AG04450 (cell line): ENCODE data around the gene TVP23A. TPM values are rescaled to one million over a fixed set of nuclear protein-coding genes. Genes with fewer than 3 reads are reported as not detected.
A peak's percentile ranks its signal among the peaks of the same experiment; 100 is the strongest.

Experiments
- CTCF ChIA-PET: fragments of 300-600, 350-600 bp; formaldehyde crosslinking; extraction: SDS; loops from one replicate; lab custom pipeline; 2022; ENCODE audit warnings: antibody characterized with exemption, inconsistent platforms; lab: Charles Lee
- POLR2A ChIA-PET: fragments of 350-600 bp; formaldehyde crosslinking; extraction: SDS; loops from one replicate; lab custom pipeline; 2021; ENCODE audit warnings: antibody characterized with exemption, inconsistent platforms; lab: Yijun Ruan, JAX
- DNase-seq: peaks from one replicate; pipeline ENCODE4 v3.0.0-alpha.2; 2011; ENCODE audit warnings: low read depth, low spot score
- H3K27ac ChIP-seq: one replicate; pipeline ENCODE4 v1.5.1; 2012; ENCODE audit warnings: low read depth, low read length, control low read depth
- H3K27me3 ChIP-seq: one replicate; pipeline ENCODE4 v1.6.0; 2012; ENCODE audit warnings: low read length; ENCODE audit not compliant: control insufficient read depth, insufficient read depth
- H3K4me3 ChIP-seq: 2 replicates; pipeline ENCODE4 v1.5.1; 2011; ENCODE audit warnings: mild to moderate bottlenecking, low read depth, low read length, control low read depth
- H3K9me3 ChIP-seq: 2 replicates; pipeline ENCODE4 v1.5.1; 2012; ENCODE audit warnings: low read length; ENCODE audit not compliant: control insufficient read depth, insufficient read depth
- polyA plus RNA-seq: library from polyadenylated mRNA; depleted of rRNA; stranded (reverse); fragments of >200 nt; gene quantifications from 2 replicates; pipeline ENCODE4 v1.2.3, GENCODE V29; 2011
- TF ChIP-seq, protein P1 (sequence below): IDR thresholded peaks from 2 replicates; pipeline ENCODE4 v1.5.1; 2011; ENCODE audit warnings: low read depth, low read length, control low read depth, inconsistent platforms

The TVP23A gene
- polyA plus RNA-seq, 1 experiment: not detected

DNA sequence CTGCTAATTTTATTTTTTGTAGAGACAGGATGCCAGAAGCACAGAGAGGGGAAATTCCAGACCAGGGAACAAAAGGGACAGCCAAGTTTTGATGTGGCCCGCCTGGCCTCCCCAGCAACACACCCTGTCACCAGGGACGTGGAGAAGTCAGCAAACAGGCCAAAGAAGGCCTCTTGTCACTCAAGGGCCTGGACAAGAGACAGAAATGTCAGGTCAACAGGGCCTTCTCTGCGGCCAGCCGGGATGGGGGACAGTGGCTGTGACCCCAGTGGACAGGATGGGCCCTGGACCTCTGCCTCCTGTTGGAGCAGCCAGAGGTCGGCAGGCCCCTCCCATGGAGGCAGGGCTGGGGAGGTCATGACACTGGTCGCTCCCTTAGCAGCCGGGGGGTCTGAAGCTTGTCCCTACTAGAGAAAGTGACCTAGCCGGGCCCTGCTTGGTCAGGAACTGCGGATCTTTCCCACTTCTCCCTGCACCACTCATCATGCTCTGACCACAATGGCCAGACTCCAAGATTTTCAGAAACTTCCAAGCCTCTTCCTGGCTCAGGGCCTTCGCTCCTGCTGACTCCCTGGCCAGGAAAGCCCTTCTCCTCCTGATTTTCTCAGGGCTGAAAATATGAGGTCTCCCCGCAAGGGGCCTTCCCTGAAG lies 9.2 kb upstream of the TVP23A start:
- H3K9me3 ChIP-seq: no peaks in the 10 kb centered on the region
- ChIA-PET POLR2A (no interaction called here), CTCF (interaction anchor here (2.0 kb wide), 1 partner anchor 91 kb away, joined by 7 read pairs; no protein-coding TSS in a partner anchor)
- TF ChIP-seq, protein P1, sequence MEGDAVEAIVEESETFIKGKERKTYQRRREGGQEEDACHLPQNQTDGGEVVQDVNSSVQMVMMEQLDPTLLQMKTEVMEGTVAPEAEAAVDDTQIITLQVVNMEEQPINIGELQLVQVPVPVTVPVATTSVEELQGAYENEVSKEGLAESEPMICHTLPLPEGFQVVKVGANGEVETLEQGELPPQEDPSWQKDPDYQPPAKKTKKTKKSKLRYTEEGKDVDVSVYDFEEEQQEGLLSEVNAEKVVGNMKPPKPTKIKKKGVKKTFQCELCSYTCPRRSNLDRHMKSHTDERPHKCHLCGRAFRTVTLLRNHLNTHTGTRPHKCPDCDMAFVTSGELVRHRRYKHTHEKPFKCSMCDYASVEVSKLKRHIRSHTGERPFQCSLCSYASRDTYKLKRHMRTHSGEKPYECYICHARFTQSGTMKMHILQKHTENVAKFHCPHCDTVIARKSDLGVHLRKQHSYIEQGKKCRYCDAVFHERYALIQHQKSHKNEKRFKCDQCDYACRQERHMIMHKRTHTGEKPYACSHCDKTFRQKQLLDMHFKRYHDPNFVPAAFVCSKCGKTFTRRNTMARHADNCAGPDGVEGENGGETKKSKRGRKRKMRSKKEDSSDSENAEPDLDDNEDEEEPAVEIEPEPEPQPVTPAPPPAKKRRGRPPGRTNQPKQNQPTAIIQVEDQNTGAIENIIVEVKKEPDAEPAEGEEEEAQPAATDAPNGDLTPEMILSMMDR: no peak
- no peak overlapping the region for H3K4me3 ChIP-seq
- peaks cover 9% of the 10 kb centered on the region for H3K27me3 ChIP-seq
- DNase-seq: peak; percentile 42
- peak overlapping the region; percentile 61 for H3K27ac ChIP-seq

DNA sequence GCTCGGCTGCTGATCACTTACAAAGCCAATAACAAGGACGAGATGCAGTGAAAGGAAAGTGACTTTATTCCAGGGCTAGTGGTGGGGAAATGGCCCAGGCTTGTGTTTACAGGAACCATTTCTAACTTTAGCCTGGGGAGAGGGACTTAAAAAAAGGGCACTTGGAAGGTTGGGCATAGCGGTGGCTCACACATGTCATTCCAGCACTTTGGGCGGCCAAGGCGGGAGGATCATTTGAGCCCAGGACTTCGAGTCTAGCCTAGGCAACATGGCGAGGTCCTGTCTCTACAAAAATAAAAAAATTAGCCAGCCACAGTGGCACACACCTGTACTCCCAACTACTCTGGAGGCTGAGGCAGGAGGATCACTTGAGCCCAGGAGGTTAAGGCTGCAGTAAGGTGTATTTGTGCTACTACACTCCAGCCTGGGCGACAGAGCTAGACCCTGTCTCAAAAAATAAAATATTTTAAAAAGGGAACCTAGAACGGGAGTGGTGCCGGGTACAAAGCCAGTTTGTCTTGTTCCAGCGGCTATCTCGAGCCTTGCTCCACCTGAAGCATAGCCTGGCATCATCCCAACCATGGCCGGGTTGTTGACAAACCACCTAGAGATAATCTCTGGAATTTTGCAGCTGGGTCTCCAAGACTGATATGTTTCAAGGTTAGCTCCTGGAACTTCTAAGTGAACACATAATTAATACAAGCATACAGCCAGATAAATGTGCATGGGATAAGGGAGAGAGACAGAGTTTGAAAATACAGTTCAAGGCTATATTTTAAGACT lies 5.7 kb upstream of the TVP23A start:
- Histone ChIP-seq H3K4me3 (no peak overlapping the region), H3K9me3 (no peaks in the 10 kb centered on the region), H3K27me3 (peaks cover 23% of the 10 kb centered on the region), H3K27ac (no peak overlapping the region)
- DNase-seq: no peak
- TF ChIP-seq, protein P1: no peak
- ChIA-PET POLR2A (no interaction called here), CTCF (interaction anchor here (0.6 to 1.2 kb wide), 2 partner anchors 84 to 95 kb away, joined by 4 to 5 read pairs; no protein-coding TSS in a partner anchor)

DNA sequence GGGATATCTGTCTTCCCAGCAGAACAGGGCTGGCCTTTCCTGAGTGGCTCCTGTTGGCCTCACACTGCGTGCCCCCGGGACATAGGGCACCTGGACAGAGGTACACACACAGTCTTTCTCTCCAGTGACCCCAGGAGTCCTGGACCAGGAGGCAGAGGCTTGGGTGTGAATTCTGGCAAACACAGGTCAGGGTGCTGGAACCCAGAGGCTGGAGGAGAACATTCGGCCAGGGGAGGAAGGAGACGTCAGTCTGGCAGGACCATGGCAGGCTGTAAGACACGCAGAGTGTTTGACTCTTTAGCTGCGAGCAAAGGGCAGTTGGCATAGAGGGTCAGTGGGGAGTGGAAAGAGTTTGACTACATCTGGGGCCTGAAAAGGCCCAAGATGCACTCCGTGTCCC lies 4.1 kb upstream of the TVP23A start:
- ChIA-PET CTCF (interaction anchor here (1.2 kb wide), 1 partner anchor 96 kb away, joined by 5 read pairs; no protein-coding TSS in a partner anchor), POLR2A (no interaction called here)
- Histone ChIP-seq H3K9me3 (no peaks in the 10 kb centered on the region), H3K27me3 (peaks cover 34% of the 10 kb centered on the region), H3K4me3 (no peak overlapping the region), H3K27ac (no peak overlapping the region)
- TF ChIP-seq, protein P1: no peak
- no peak for DNase-seq

DNA sequence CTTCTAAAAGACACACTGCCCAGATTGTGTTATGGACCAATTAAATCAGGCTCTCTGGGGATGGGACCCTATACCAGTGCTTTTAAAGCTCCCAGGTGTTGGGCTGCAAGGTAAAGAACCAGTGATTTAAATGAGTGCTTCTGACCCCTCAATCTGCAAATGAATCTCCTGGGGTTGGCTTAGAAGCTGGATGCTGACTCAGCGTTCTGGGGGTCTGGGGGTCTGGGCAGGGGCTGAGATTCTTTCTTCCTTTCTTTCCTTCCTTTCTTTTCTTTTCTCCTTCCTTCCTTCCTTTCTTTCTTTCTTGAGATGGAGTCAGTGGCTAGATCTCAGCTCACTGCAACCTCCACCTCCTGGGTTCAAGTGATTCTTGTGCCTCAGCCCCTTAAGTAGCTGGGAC lies 2.0 kb upstream of the TVP23A start:
- Histone ChIP-seq H3K9me3 (no peaks in the 10 kb centered on the region), H3K27me3 (peaks cover 41% of the 10 kb centered on the region), H3K4me3 (no peak overlapping the region), H3K27ac (no peak overlapping the region)
- TF ChIP-seq, protein P1: no peak
- CTCF ChIA-PET: interaction anchor here (0.6 to 0.8 kb wide), 2 partner anchors 76 to 98 kb away, joined by 3 read pairs; no protein-coding TSS in a partner anchor
- POLR2A ChIA-PET: no interaction called here
- DNase-seq: no peak

DNA sequence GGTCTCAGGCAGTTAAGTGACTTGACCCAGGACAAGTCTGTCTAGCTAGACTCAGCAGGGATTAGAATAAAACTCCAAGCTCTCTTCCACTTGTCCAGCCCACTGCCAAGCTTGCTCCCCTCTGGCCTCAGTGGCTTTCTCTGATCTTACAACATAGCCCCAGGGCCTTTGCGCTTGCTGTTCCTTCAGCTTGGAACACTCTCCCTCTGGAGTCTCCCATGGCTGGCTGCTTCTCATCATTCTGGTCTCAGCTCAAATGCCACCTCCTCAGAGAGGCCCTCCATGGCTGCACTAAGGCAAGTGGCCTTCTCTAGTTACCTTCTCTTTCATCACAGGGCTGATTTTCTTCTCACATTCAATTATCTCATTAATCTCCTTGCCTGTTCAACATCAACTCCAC lies 1.1 kb downstream of the TVP23A start:
- Histone ChIP-seq H3K4me3 (no peak overlapping the region), H3K9me3 (no peaks in the 10 kb centered on the region), H3K27me3 (peaks cover 41% of the 10 kb centered on the region), H3K27ac (no peak overlapping the region)
- ChIA-PET POLR2A (no interaction called here), CTCF (no interaction called here)
- no peak for DNase-seq
- TF ChIP-seq, protein P1: no peak
